Daoy (cell line): ENCODE measurements around the gene OR1J1. TPM values are rescaled to one million over a fixed set of nuclear protein-coding genes. Genes with fewer than 3 reads are reported as not detected.

Experiments used
- DNase-seq: peaks from one replicate; pipeline ENCODE4 v3.0.0-alpha.2; 2015; ENCODE audit warnings: low read depth
- total RNA-seq: library from RNA; depleted of rRNA; stranded (reverse); fragments of >200 nt; shearing (Covaris generic); gene quantifications from 2 replicates; pipeline ENCODE4 v1.2.3, GENCODE V29; 2014; rRNA removed

OR1J1 gene
- not detected in 2 replicates for total RNA-seq

GRCh38 chr9:122477826-122478225 is at the start of gene OR1J1:
Gene OR1J1, minus strand, starts transcription at chr9:122477926. Its CDS starts 0 bp downstream, at chr9:122477926.
- DNase-seq = no peak

- DNase-seq = no peak
These were observed 49.5 kb upstream of the OR1J1 start, which contains the start of gene OR1N1 for GRCh38 chr9:122527193-122527592. Gene OR1N1, minus strand, starts transcription at chr9:122527293. Its CDS starts 0 bp downstream, at chr9:122527293.

- DNase-seq = no peak
These were observed 48.9 kb upstream of the OR1J1 start for GRCh38 chr9:122526602-122527001.

GRCh38 chr9:122519376-122519775 is 41.6 kb upstream of the OR1J1 start:
- DNase-seq = no peak

GRCh38 chr9:122518841-122519240 is 41.1 kb upstream of the OR1J1 start, which contains the start of gene OR1J4:
Gene OR1J4, plus strand, starts transcription at chr9:122519141. Its CDS starts 0 bp downstream, at chr9:122519141.
- no peak for DNase-seq

GRCh38 chr9:122518226-122518625 is 40.5 kb upstream of the OR1J1 start:
- no peak for DNase-seq

- no peak for DNase-seq
These were observed 32.8 kb upstream of the OR1J1 start, which contains the start of gene OR1J2 for GRCh38 chr9:122510502-122510901. Gene OR1J2, plus strand, starts transcription at chr9:122510802. Its CDS starts 0 bp downstream, at chr9:122510802.

GRCh38 chr9:122506964-122507363 is 29.2 kb upstream of the OR1J1 start:
- DNase-seq = no peak

- no peak for DNase-seq
These were observed 21.2 kb upstream of the OR1J1 start for GRCh38 chr9:122498883-122499288.

GRCh38 chr9:122479062-122479461 is 1.3 kb upstream of the OR1J1 start:
- DNase-seq = no peak

GRCh38 chr9:122477346-122477745 is 380 bp downstream of the OR1J1 start:
- DNase-seq = no peak

- DNase-seq = no peak
These were observed 2.0 kb downstream of the OR1J1 start for GRCh38 chr9:122475717-122476116.

- DNase-seq = no peak
These were observed 3.2 kb downstream of the OR1J1 start for GRCh38 chr9:122474561-122474960.

GRCh38 chr9:122468735-122469134 is 9.0 kb downstream of the OR1J1 start:
- no peak for DNase-seq

GRCh38 chr9:122466456-122466855 is 11.3 kb downstream of the OR1J1 start:
- DNase-seq = no peak

GRCh38 chr9:122464633-122465567 is 12.8 kb downstream of the OR1J1 start:
- peak; percentile 86 for DNase-seq

- DNase-seq = peak; percentile 32
These were observed 13.7 kb downstream of the OR1J1 start for GRCh38 chr9:122463828-122464632.

- DNase-seq = no peak
These were observed 19.9 kb downstream of the OR1J1 start for GRCh38 chr9:122457787-122458186.

- no peak for DNase-seq
These were observed 21.6 kb downstream of the OR1J1 start for GRCh38 chr9:122456123-122456522.

GRCh38 chr9:122453677-122454135 is 24.0 kb downstream of the OR1J1 start:
- no peak for DNase-seq

GRCh38 chr9:122446819-122447484 is 30.8 kb downstream of the OR1J1 start:
- DNase-seq = no peak
